ENCODE measurements around the gene KLF11.
"Not testable (repeated sequence)": the region's sequence is repeated elsewhere in the genome, so short reads cannot be mapped to it uniquely, and the experiment has no call there.

GRCh38 chr2:10011606-10012325 is 31.6 kb upstream of the KLF11 start:
- TF ChIP-seq, protein P1, sequence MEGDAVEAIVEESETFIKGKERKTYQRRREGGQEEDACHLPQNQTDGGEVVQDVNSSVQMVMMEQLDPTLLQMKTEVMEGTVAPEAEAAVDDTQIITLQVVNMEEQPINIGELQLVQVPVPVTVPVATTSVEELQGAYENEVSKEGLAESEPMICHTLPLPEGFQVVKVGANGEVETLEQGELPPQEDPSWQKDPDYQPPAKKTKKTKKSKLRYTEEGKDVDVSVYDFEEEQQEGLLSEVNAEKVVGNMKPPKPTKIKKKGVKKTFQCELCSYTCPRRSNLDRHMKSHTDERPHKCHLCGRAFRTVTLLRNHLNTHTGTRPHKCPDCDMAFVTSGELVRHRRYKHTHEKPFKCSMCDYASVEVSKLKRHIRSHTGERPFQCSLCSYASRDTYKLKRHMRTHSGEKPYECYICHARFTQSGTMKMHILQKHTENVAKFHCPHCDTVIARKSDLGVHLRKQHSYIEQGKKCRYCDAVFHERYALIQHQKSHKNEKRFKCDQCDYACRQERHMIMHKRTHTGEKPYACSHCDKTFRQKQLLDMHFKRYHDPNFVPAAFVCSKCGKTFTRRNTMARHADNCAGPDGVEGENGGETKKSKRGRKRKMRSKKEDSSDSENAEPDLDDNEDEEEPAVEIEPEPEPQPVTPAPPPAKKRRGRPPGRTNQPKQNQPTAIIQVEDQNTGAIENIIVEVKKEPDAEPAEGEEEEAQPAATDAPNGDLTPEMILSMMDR (IDR thresholded peaks at IDR 0.05; ENCODE audit: poor library complexity, severe bottlenecking): not testable (repeated sequence)
- not testable (repeated sequence) for TF ChIP-seq EZH2 (IDR thresholded peaks at IDR 0.05; ENCODE audit: borderline replicate concordance, insufficient read depth, low read length, poor library complexity, severe bottlenecking); EP300 (conservative IDR thresholded peaks at IDR 0.05; ENCODE audit: poor library complexity, severe bottlenecking); TAF1 (IDR thresholded peaks at IDR 0.05; ENCODE audit: low read depth); POLR2AphosphoS5 (IDR thresholded peaks at IDR 0.05); RAD21 (conservative IDR thresholded peaks at IDR 0.05); SMC3 (conservative IDR thresholded peaks at IDR 0.05; ENCODE audit: poor library complexity)
- TF ChIP-seq, protein P2, sequence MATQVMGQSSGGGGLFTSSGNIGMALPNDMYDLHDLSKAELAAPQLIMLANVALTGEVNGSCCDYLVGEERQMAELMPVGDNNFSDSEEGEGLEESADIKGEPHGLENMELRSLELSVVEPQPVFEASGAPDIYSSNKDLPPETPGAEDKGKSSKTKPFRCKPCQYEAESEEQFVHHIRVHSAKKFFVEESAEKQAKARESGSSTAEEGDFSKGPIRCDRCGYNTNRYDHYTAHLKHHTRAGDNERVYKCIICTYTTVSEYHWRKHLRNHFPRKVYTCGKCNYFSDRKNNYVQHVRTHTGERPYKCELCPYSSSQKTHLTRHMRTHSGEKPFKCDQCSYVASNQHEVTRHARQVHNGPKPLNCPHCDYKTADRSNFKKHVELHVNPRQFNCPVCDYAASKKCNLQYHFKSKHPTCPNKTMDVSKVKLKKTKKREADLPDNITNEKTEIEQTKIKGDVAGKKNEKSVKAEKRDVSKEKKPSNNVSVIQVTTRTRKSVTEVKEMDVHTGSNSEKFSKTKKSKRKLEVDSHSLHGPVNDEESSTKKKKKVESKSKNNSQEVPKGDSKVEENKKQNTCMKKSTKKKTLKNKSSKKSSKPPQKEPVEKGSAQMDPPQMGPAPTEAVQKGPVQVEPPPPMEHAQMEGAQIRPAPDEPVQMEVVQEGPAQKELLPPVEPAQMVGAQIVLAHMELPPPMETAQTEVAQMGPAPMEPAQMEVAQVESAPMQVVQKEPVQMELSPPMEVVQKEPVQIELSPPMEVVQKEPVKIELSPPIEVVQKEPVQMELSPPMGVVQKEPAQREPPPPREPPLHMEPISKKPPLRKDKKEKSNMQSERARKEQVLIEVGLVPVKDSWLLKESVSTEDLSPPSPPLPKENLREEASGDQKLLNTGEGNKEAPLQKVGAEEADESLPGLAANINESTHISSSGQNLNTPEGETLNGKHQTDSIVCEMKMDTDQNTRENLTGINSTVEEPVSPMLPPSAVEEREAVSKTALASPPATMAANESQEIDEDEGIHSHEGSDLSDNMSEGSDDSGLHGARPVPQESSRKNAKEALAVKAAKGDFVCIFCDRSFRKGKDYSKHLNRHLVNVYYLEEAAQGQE (IDR thresholded peaks at IDR 0.05; ENCODE audit: borderline replicate concordance): not testable (repeated sequence)
